GM12873 (cell line): ENCODE measurements around the gene MTUS2.

Experiments
- CTCF ChIP-seq: IDR thresholded peaks from 2 replicates; pipeline ENCODE4 v1.5.1; 2012; ENCODE audit warnings: low read depth, mild to moderate bottlenecking, moderate library complexity, low read length, control low read depth; ENCODE audit not compliant: insufficient read depth; ENCODE audit errors: missing control alignments

Gene MTUS2

GRCh38 chr13:29486551-29486950 is 666.4 kb downstream of the MTUS2 start:
- no peak for TF ChIP-seq CTCF

DNA sequence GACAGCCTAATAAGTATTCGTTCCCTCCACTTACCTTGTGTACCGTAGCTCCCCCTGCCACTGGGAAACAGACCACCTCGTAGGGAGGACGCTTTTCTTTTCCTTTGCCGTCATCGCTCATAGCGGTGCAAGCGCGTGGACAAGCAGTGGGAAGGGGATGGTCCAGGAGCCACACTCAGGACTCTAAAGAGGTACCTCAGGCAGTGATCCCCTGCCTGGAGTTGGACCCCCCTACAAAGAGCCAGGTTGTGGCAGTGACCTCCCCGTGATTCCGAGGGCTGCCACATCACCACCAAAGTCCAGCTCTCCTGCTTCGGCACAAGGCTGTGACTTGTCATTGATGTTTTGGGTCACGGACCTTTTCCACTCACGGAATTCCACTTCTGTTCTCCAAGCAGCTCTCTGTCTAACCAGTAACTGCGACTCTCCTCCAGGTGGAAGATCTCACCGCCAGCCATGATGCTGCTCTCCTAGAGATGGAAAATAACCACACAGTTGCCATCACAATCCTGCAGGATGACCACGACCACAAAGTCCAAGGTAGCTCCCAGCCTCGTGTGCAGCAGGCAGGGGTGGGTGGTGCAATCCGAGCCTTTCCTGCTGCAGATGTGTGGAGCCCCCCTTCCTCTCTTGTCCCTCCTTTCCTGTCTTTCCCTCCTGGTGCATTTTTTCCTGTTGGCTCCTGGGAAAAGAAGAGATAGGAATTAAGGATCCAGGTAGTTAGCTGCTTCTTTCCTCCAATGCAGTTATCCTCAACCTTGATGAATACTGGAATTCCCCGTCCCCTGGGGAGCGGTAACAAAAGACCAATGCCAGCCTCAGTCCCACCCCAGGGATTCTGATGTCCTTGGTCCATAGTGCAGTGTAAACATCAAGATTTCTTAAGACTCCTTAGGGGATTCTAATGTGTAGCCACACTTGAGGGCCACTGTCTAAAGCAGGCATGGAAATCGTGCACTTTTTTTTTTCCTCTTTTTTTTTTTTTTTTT is 667.6 kb downstream of the MTUS2 start:
- TF ChIP-seq CTCF, result no peak

GRCh38 chr13:29489650-29490560 is 669.8 kb downstream of the MTUS2 start:
- TF ChIP-seq CTCF, result no peak

GRCh38 chr13:29490561-29490885 is 670.4 kb downstream of the MTUS2 start:
- no peak for TF ChIP-seq CTCF

GRCh38 chr13:29491248-29491647 is 671.1 kb downstream of the MTUS2 start:
- no peak for TF ChIP-seq CTCF

DNA sequence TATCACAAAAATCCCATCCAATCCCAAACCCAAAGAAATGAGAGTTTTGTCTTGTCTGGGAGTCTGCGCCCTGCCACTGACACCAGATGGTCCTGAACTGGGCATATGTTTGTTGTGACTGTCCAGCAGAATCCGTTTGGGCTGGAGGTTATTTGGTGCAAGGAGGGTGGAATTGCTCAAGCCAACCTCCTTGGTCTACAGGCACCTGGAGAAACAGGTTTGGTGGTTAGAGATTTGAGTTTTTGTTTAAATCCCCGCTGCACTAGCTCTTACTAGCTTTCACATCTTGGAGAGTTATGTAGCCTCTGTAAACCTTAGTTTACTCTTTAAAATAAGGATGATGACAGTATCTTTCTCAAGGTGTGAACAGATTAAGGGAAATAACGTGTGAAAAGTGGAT is 673.7 kb downstream of the MTUS2 start:
- no peak for TF ChIP-seq CTCF

- no peak for TF ChIP-seq CTCF
Measured at GRCh38 chr13:29494520-29494919, 674.4 kb downstream of the MTUS2 start.
